ENCODE data around the gene MYCBP2.

DNA sequence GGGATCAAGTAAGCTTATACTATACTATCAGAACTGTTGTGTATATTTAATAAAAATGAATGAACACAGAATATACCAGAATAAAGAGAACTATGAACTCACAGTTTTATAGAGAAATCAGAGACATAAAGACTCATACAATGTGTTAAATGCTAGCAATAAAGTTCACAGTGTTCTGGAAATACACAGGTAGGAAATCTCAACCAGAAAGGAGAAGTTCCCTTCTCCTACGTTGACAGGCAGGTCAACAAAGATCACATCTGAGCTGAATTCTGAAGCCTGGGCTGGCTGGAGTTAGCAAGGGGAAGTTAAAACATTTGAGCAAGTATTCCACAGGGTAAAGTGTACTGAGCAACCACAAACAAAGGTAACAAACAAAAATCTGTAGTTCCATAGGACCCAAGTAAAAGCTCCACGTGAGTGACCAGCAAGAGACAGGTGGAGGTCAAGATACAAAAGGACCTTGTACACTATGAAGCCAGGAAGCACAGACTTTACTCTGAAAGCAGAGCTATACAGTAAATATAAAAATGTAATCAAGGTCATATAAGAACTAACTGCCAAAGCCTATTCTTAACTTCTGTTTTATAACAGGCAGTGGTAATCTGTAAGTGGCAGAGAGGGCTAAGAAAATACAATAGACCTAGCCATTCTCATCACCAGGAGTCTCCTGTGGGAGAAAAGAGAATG, 312.9 kb downstream of the MYCBP2 start:
- TF ChIP-seq, protein P1, sequence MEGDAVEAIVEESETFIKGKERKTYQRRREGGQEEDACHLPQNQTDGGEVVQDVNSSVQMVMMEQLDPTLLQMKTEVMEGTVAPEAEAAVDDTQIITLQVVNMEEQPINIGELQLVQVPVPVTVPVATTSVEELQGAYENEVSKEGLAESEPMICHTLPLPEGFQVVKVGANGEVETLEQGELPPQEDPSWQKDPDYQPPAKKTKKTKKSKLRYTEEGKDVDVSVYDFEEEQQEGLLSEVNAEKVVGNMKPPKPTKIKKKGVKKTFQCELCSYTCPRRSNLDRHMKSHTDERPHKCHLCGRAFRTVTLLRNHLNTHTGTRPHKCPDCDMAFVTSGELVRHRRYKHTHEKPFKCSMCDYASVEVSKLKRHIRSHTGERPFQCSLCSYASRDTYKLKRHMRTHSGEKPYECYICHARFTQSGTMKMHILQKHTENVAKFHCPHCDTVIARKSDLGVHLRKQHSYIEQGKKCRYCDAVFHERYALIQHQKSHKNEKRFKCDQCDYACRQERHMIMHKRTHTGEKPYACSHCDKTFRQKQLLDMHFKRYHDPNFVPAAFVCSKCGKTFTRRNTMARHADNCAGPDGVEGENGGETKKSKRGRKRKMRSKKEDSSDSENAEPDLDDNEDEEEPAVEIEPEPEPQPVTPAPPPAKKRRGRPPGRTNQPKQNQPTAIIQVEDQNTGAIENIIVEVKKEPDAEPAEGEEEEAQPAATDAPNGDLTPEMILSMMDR (IDR thresholded peaks at IDR 0.05) = no peak
- TF ChIP-seq POLR2A (IDR thresholded peaks at IDR 0.05) = no peak
